Chondrocyte (in vitro differentiated cells): Measurements from ENCODE around the gene LMX1A. TPM values are rescaled to one million over a fixed set of nuclear protein-coding genes. Genes with fewer than 3 reads are reported as not detected.
A peak's percentile ranks its signal among the peaks of the same experiment; 100 is the strongest.

Experiments
- DNase-seq: peaks from one replicate; pipeline ENCODE4 v3.0.0; 2021; ENCODE audit warnings: mixed read lengths, low spot score
- H3K27ac Mint-ChIP-seq: one replicate; pipeline ENCODE4 v1.8.0; 2021; ENCODE audit warnings: mild to moderate bottlenecking, moderate library complexity, mixed read lengths; ENCODE audit not compliant: unreplicated experiment
- H3K27me3 Mint-ChIP-seq: 2 replicates; pipeline ENCODE4 v1.8.0; 2021; ENCODE audit warnings: low read depth, mixed read lengths
- H3K36me3 Mint-ChIP-seq: 2 replicates; pipeline ENCODE4 v1.8.0; 2021; ENCODE audit warnings: low read depth, mixed read lengths
- H3K4me1 Mint-ChIP-seq: 2 replicates; pipeline ENCODE4 v1.8.0; 2021; ENCODE audit warnings: low read depth, mild to moderate bottlenecking, mixed read lengths
- H3K4me3 Mint-ChIP-seq: one replicate; pipeline ENCODE4 v1.8.0; 2021; ENCODE audit warnings: mild to moderate bottlenecking, moderate library complexity, mixed read lengths; ENCODE audit not compliant: unreplicated experiment
- H3K9me3 Mint-ChIP-seq: 2 replicates; pipeline ENCODE4 v1.8.0; 2021; ENCODE audit warnings: low read depth, mixed read lengths
- CTCF ChIP-seq: fragments of 200-600 bp; sonication (generic); IDR thresholded peaks from 2 replicates; pipeline ENCODE4 v1.5.0; 2021; ENCODE audit warnings: antibody characterized with exemption, mild to moderate bottlenecking, moderate library complexity
- total RNA-seq: library from RNA; stranded (reverse); gene quantifications from 3 replicates; pipeline ENCODE4 v1.2.1, GENCODE V29; 2021

LMX1A gene
- total RNA-seq, 1 donor from 2014 or later = not detected

- Mint-ChIP-seq H3K4me3 (no peak overlapping the region), H3K27ac (no peak overlapping the region), H3K4me1 (no peaks in the 10 kb centered on the region), H3K36me3 (no peaks in the 10 kb centered on the region), H3K27me3 (peaks cover 8% of the 10 kb centered on the region), H3K9me3 (peaks cover 3% of the 10 kb centered on the region)
- no peak for DNase-seq
- no peak for TF ChIP-seq CTCF
Measured at GRCh38 chr1:165265196-165265838, 91.2 kb downstream of the LMX1A start.

GRCh38 chr1:165259706-165260428, 96.6 kb downstream of the LMX1A start:
- H3K36me3 Mint-ChIP-seq = no peaks in the 10 kb centered on the region
- no peak for TF ChIP-seq CTCF
- no peak overlapping the region for H3K27ac Mint-ChIP-seq
- no peak overlapping the region for H3K4me3 Mint-ChIP-seq
- DNase-seq = no peak
- H3K27me3 Mint-ChIP-seq = peaks cover 10% of the 10 kb centered on the region
- H3K4me1 Mint-ChIP-seq = no peaks in the 10 kb centered on the region
- H3K9me3 Mint-ChIP-seq = peaks cover 3% of the 10 kb centered on the region

- peaks cover 17% of the 10 kb centered on the region for H3K27me3 Mint-ChIP-seq
- no peaks in the 10 kb centered on the region for H3K36me3 Mint-ChIP-seq
- DNase-seq = no peak
- peaks cover 3% of the 10 kb centered on the region for H3K9me3 Mint-ChIP-seq
- H3K27ac Mint-ChIP-seq = no peak overlapping the region
- H3K4me1 Mint-ChIP-seq = no peaks in the 10 kb centered on the region
- no peak overlapping the region for H3K4me3 Mint-ChIP-seq
- TF ChIP-seq CTCF = no peak
Measured at GRCh38 chr1:165259236-165259635, 97.3 kb downstream of the LMX1A start.

- peak; percentile 68 for TF ChIP-seq CTCF
- H3K27ac Mint-ChIP-seq = no peak overlapping the region
- no peaks in the 10 kb centered on the region for H3K4me1 Mint-ChIP-seq
- H3K9me3 Mint-ChIP-seq = peaks cover 3% of the 10 kb centered on the region
- H3K36me3 Mint-ChIP-seq = no peaks in the 10 kb centered on the region
- no peak for DNase-seq
- peaks cover 15% of the 10 kb centered on the region for H3K27me3 Mint-ChIP-seq
- H3K4me3 Mint-ChIP-seq = no peak overlapping the region
Measured at GRCh38 chr1:165257969-165258459, 98.5 kb downstream of the LMX1A start.

GRCh38 chr1:165254896-165255625, 101.5 kb downstream of the LMX1A start:
- H3K36me3 Mint-ChIP-seq = no peaks in the 10 kb centered on the region
- H3K4me1 Mint-ChIP-seq = no peaks in the 10 kb centered on the region
- no peak overlapping the region for H3K27ac Mint-ChIP-seq
- no peak for TF ChIP-seq CTCF
- H3K27me3 Mint-ChIP-seq = peaks cover 12% of the 10 kb centered on the region
- no peaks in the 10 kb centered on the region for H3K9me3 Mint-ChIP-seq
- no peak overlapping the region for H3K4me3 Mint-ChIP-seq
- DNase-seq = no peak
